Naive thymus-derived CD4-positive, alpha-beta T cell (primary cell): Measurements from ENCODE around the gene IL1RAPL1. TPM values are rescaled to one million over a fixed set of nuclear protein-coding genes. Genes with fewer than 3 reads are reported as not detected.

Experiments
- ATAC-seq: fragments of 150-1000 bp; cut with Tn5 transposase; 2 replicates; pipeline ENCODE4 v1.10.0; 2021; ENCODE audit warnings: mild to moderate bottlenecking, moderate library complexity
- CTCF ChIA-PET: fragments of 350-600 bp; sonication (Branson Sonifier 250); formaldehyde crosslinking; loops from one replicate; lab custom pipeline; 2021; ENCODE audit warnings: antibody characterized with exemption; lab: Charles Lee
- POLR2A ChIA-PET: fragments of 350-600 bp; sonication (Branson Sonifier 250); formaldehyde crosslinking; loops from one replicate; lab custom pipeline; 2021; ENCODE audit warnings: antibody characterized with exemption, inconsistent platforms; lab: Charles Lee
- DNase-seq, 9 donors: peaks; one replicate each; pipeline versions ENCODE4 v3.0.0 to v3.0.0-alpha.2; 2020 to 2022; ENCODE audit warnings: mixed read lengths in 1 of 9
- H3K27ac ChIP-seq: one replicate; pipeline ENCODE4 v1.7.0; 2013; ENCODE audit warnings: mild to moderate bottlenecking, low read depth, low read length, moderate library complexity
- H3K27me3 ChIP-seq, 2 donors: one replicate each; pipeline ENCODE4 v1.7.0; 2013; ENCODE audit warnings: low read length in 2 of 2, mild to moderate bottlenecking in 2 of 2, moderate library complexity in 2 of 2; ENCODE audit not compliant: control insufficient read depth in 2 of 2, insufficient read depth in 2 of 2
- H3K36me3 ChIP-seq, 3 experiments: 1 replicate in 2 of 3; 2 replicates in 1 of 3; pipeline ENCODE4 v1.7.0; 2013; ENCODE audit warnings: low read length in 3 of 3, mild to moderate bottlenecking in 3 of 3, moderate library complexity in 1 of 3; ENCODE audit not compliant: insufficient read depth in 3 of 3, control insufficient read depth in 2 of 3
- H3K4me1 ChIP-seq, 2 donors: one replicate each; pipeline ENCODE4 v1.7.0; 2013; ENCODE audit warnings: low read length in 2 of 2, mild to moderate bottlenecking in 2 of 2, moderate library complexity in 1 of 2; ENCODE audit not compliant: control insufficient read depth in 2 of 2, insufficient read depth in 2 of 2
- H3K4me3 ChIP-seq: 2 replicates; pipeline ENCODE4 v1.7.0; 2013; ENCODE audit warnings: mild to moderate bottlenecking, low read length
- H3K9me3 ChIP-seq, 3 experiments: 1 replicate in 2 of 3; 2 replicates in 1 of 3; pipeline ENCODE4 v1.7.0; 2013; ENCODE audit warnings: low read length in 3 of 3; ENCODE audit not compliant: control insufficient read depth in 2 of 3
- H3K27ac Mint-ChIP-seq, 9 donors: one replicate each; pipeline ENCODE4 v1.8.0; 2020 to 2022; ENCODE audit warnings: mixed read lengths in 9 of 9, mild to moderate bottlenecking in 8 of 9, moderate library complexity in 5 of 9, inconsistent platforms in 2 of 9
- H3K27me3 Mint-ChIP-seq, 5 donors: one replicate each; pipeline ENCODE4 v1.8.0; 2021 to 2022; ENCODE audit warnings: mixed read lengths in 5 of 5, mild to moderate bottlenecking in 1 of 5
- H3K36me3 Mint-ChIP-seq, 5 donors: one replicate each; pipeline ENCODE4 v1.8.0; 2020 to 2022; ENCODE audit warnings: mixed read lengths in 5 of 5, mild to moderate bottlenecking in 3 of 5, inconsistent platforms in 1 of 5
- H3K4me1 Mint-ChIP-seq, 7 donors: one replicate each; pipeline ENCODE4 v1.8.0; 2020 to 2022; ENCODE audit warnings: mixed read lengths in 7 of 7, mild to moderate bottlenecking in 3 of 7, inconsistent platforms in 1 of 7
- H3K4me3 Mint-ChIP-seq, 10 donors: one replicate each; pipeline ENCODE4 v1.8.0; 2020 to 2022; ENCODE audit warnings: mild to moderate bottlenecking in 10 of 10, mixed read lengths in 10 of 10, moderate library complexity in 6 of 10, inconsistent platforms in 2 of 10
- H3K9me3 Mint-ChIP-seq, 11 donors: one replicate each; pipeline ENCODE4 v1.8.0; 2020 to 2022; ENCODE audit warnings: mixed read lengths in 11 of 11, mild to moderate bottlenecking in 4 of 11, inconsistent platforms in 1 of 11, moderate library complexity in 1 of 11
- intact Hi-C, 2 donors: fragments of 100-400 bp; cut with micrococcal nuclease; formaldehyde crosslinking; loops; one replicate each; pipeline ENCODE4 v1.15.1; 2023
- polyA plus RNA-seq, 2 donors: library from polyadenylated mRNA; unstranded; fragments of 300-500 nt; fragmentation: Illumina TruSeq; gene quantifications; one replicate each; pipeline ENCODE4 v1.2.3, GENCODE V29; 2021
- total RNA-seq, 6 experiments: library from RNA in 5 of 6; stranded (reverse) in 5 of 6; gene quantifications; 1 replicate in 5 of 6; 2 replicates in 1 of 6; pipeline ENCODE4 v1.2.3 and lab custom pipeline; 2021 to 2026

Gene IL1RAPL1
- total and polyA plus RNA-seq, 7 experiments from 2014 or later, result not detected

GRCh38 chrX:29231800-29232199, 644.6 kb downstream of the IL1RAPL1 start:
- Histone ChIP-seq H3K36me3 (no peaks in the 10 kb centered on the region), H3K27me3 (no peaks in the 10 kb centered on the region), H3K4me3 (no peak overlapping the region), H3K9me3 (no peaks in the 10 kb centered on the region), H3K4me1 (no peaks in the 10 kb centered on the region), H3K27ac (no peak overlapping the region)
- Mint-ChIP-seq H3K4me3 (no peak overlapping the region), H3K27me3 (no peaks in the 10 kb centered on the region), H3K36me3 (no peaks in the 10 kb centered on the region), H3K27ac (no peak overlapping the region), H3K9me3 (peaks cover 0 to 5% (median 0%) of the 10 kb centered on the region in 11 donors), H3K4me1 (no peaks in the 10 kb centered on the region)
- CTCF ChIA-PET, result no interaction called here
- ATAC-seq, result no peak
- DNase-seq, result no peak
- POLR2A ChIA-PET, result no interaction called here
- intact Hi-C loops, result no loop called here

- Mint-ChIP-seq H3K4me1 (no peaks in the 10 kb centered on the region), H3K27me3 (no peaks in the 10 kb centered on the region), H3K36me3 (no peaks in the 10 kb centered on the region), H3K27ac (no peak overlapping the region), H3K4me3 (no peak overlapping the region), H3K9me3 (peaks cover 0 to 5% (median 1%) of the 10 kb centered on the region in 11 donors)
- Histone ChIP-seq H3K4me1 (no peaks in the 10 kb centered on the region), H3K27me3 (no peaks in the 10 kb centered on the region), H3K4me3 (no peak overlapping the region), H3K36me3 (no peaks in the 10 kb centered on the region), H3K9me3 (no peaks in the 10 kb centered on the region), H3K27ac (no peak overlapping the region)
- no peak for DNase-seq
- ChIA-PET POLR2A (no interaction called here), CTCF (no interaction called here)
- no peak for ATAC-seq
- intact Hi-C loops, result no loop called here
Measured at GRCh38 chrX:29233592-29234183, 646.4 kb downstream of the IL1RAPL1 start.

- no peaks in the 10 kb centered on the region for H3K9me3 ChIP-seq
- H3K27me3 ChIP-seq, result no peaks in the 10 kb centered on the region
- Mint-ChIP-seq H3K27ac (no peak overlapping the region), H3K27me3 (no peaks in the 10 kb centered on the region), H3K4me1 (no peaks in the 10 kb centered on the region), H3K36me3 (no peaks in the 10 kb centered on the region), H3K4me3 (no peak overlapping the region), H3K9me3 (peaks cover 0 to 4% (median 0%) of the 10 kb centered on the region in 11 donors)
- CTCF ChIA-PET, result no interaction called here
- no peak overlapping the region for H3K27ac ChIP-seq
- intact Hi-C loops, result no loop called here
- DNase-seq (no peak), ATAC-seq (no peak)
- H3K4me3 ChIP-seq, result no peak overlapping the region
- POLR2A ChIA-PET, result no interaction called here
- no peaks in the 10 kb centered on the region for H3K4me1 ChIP-seq
- no peaks in the 10 kb centered on the region for H3K36me3 ChIP-seq
Measured at GRCh38 chrX:29237972-29238371, 650.7 kb downstream of the IL1RAPL1 start.

GRCh38 chrX:29241809-29242208, 654.6 kb downstream of the IL1RAPL1 start:
- intact Hi-C loops, result no loop called here
- H3K27me3 Mint-ChIP-seq, result no peaks in the 10 kb centered on the region

GRCh38 chrX:29242856-29243255, 655.6 kb downstream of the IL1RAPL1 start:
- H3K27me3 Mint-ChIP-seq, result no peaks in the 10 kb centered on the region
- H3K4me1 Mint-ChIP-seq, result no peaks in the 10 kb centered on the region
- H3K36me3 Mint-ChIP-seq, result no peaks in the 10 kb centered on the region
- Histone ChIP-seq H3K27ac (no peak overlapping the region), H3K4me3 (no peak overlapping the region), H3K36me3 (no peaks in the 10 kb centered on the region), H3K27me3 (no peaks in the 10 kb centered on the region), H3K4me1 (no peaks in the 10 kb centered on the region), H3K9me3 (no peaks in the 10 kb centered on the region)
- H3K9me3 Mint-ChIP-seq, result peaks cover 0 to 9% (median 0%) of the 10 kb centered on the region in 11 donors
- no peak for ATAC-seq
- intact Hi-C loops, result no loop called here
- CTCF ChIA-PET, result no interaction called here
- no peak overlapping the region for H3K27ac Mint-ChIP-seq
- no peak overlapping the region for H3K4me3 Mint-ChIP-seq
- POLR2A ChIA-PET, result no interaction called here
- no peak for DNase-seq

More at GRCh38 chrX:29241809-29242208, 654.6 kb downstream of the IL1RAPL1 start:
- ChIA-PET CTCF (no interaction called here), POLR2A (no interaction called here)
- Histone ChIP-seq H3K4me3 (no peak overlapping the region), H3K27ac (no peak overlapping the region), H3K9me3 (no peaks in the 10 kb centered on the region), H3K4me1 (no peaks in the 10 kb centered on the region), H3K36me3 (no peaks in the 10 kb centered on the region), H3K27me3 (no peaks in the 10 kb centered on the region)
- ATAC-seq (no peak), DNase-seq (no peak)
- no peaks in the 10 kb centered on the region for H3K4me1 Mint-ChIP-seq
- H3K27ac Mint-ChIP-seq, result no peak overlapping the region
- no peak overlapping the region for H3K4me3 Mint-ChIP-seq
- H3K36me3 Mint-ChIP-seq, result no peaks in the 10 kb centered on the region
- peaks cover 0 to 9% (median 2%) of the 10 kb centered on the region in 11 donors for H3K9me3 Mint-ChIP-seq

GRCh38 chrX:29243942-29244341, 656.7 kb downstream of the IL1RAPL1 start:
- Histone ChIP-seq H3K9me3 (no peaks in the 10 kb centered on the region), H3K27me3 (no peaks in the 10 kb centered on the region), H3K27ac (no peak overlapping the region), H3K36me3 (no peaks in the 10 kb centered on the region), H3K4me3 (no peak overlapping the region), H3K4me1 (no peaks in the 10 kb centered on the region)
- Mint-ChIP-seq H3K27ac (no peak overlapping the region), H3K36me3 (no peaks in the 10 kb centered on the region), H3K27me3 (no peaks in the 10 kb centered on the region), H3K4me1 (no peaks in the 10 kb centered on the region), H3K9me3 (peaks cover 0 to 5% (median 0%) of the 10 kb centered on the region in 11 donors), H3K4me3 (no peak overlapping the region)
- ATAC-seq (no peak), DNase-seq (no peak)
- ChIA-PET CTCF (no interaction called here), POLR2A (no interaction called here)
- intact Hi-C loops, result no loop called here

- POLR2A ChIA-PET, result no interaction called here
- no peak for ATAC-seq
- CTCF ChIA-PET, result no interaction called here
Measured at GRCh38 chrX:29254515-29254914, 667.3 kb downstream of the IL1RAPL1 start.

More at GRCh38 chrX:29254515-29254914, 667.3 kb downstream of the IL1RAPL1 start:
- no peaks in the 10 kb centered on the region for H3K36me3 Mint-ChIP-seq
- no peaks in the 10 kb centered on the region for H3K9me3 ChIP-seq
- no peak overlapping the region for H3K4me3 Mint-ChIP-seq
- H3K4me1 Mint-ChIP-seq, result no peaks in the 10 kb centered on the region
- no peaks in the 10 kb centered on the region for H3K4me1 ChIP-seq
- H3K27me3 Mint-ChIP-seq, result no peaks in the 10 kb centered on the region
- H3K9me3 Mint-ChIP-seq, result peaks cover 0 to 5% (median 0%) of the 10 kb centered on the region in 11 donors
- H3K36me3 ChIP-seq, result no peaks in the 10 kb centered on the region
- no peaks in the 10 kb centered on the region for H3K27me3 ChIP-seq
- intact Hi-C loops, result no loop called here
- H3K27ac ChIP-seq, result no peak overlapping the region
- H3K4me3 ChIP-seq, result no peak overlapping the region
- no peak overlapping the region for H3K27ac Mint-ChIP-seq
- DNase-seq, result no peak
